Psoas muscle (tissue), 8 donors: ENCODE results near the gene APOL4. TPM values are rescaled to one million over a fixed set of nuclear protein-coding genes. Genes with fewer than 3 reads are reported as not detected.
A peak's percentile ranks its signal among the peaks of the same experiment; 100 is the strongest.
"Not testable (repeated sequence)": the region's sequence is repeated elsewhere in the genome, so short reads cannot be mapped to it uniquely, and the experiment has no call there.

Source experiments
- ATAC-seq, 4 donors: fragments of 200-7000 bp; cut with Tn5 transposase; one replicate each; pipeline ENCODE4 v1.9.1; 2020; ENCODE audit warnings: moderate library complexity in 3 of 4, mild to moderate bottlenecking in 2 of 4
- DNase-seq, 2 donors: peaks; one replicate each; pipeline ENCODE4 v3.0.0-alpha.2; 2020
- H3K27ac ChIP-seq: fragments of 200-600 bp; one replicate; pipeline ENCODE4 v1.8.0; 2022
- H3K27me3 ChIP-seq, 3 donors: fragments of 200-600 bp in 1 of 3; one replicate each; pipeline versions ENCODE4 v1.6.1 to v1.8.0; 2013 to 2022; ENCODE audit warnings: low read length in 2 of 3, mild to moderate bottlenecking in 2 of 3, moderate library complexity in 1 of 3; ENCODE audit not compliant: insufficient read depth in 3 of 3
- H3K36me3 ChIP-seq, 2 donors: fragments of 200-600 bp in 1 of 2; one replicate each; pipeline versions ENCODE4 v1.6.1 to v1.8.0; 2013 to 2022; ENCODE audit warnings: low read depth in 1 of 2, mild to moderate bottlenecking in 1 of 2, moderate library complexity in 1 of 2; ENCODE audit not compliant: insufficient read depth in 1 of 2
- H3K4me1 ChIP-seq: fragments of 200-600 bp; one replicate; pipeline ENCODE4 v1.8.0; 2022
- H3K4me3 ChIP-seq: fragments of 200-600 bp; one replicate; pipeline ENCODE4 v1.8.0; 2022; ENCODE audit warnings: mild to moderate bottlenecking
- H3K9me3 ChIP-seq: fragments of 200-600 bp; one replicate; pipeline ENCODE4 v1.8.0; 2022
- CTCF ChIP-seq: fragments of 200-600 bp; IDR thresholded peaks from one replicate; pipeline ENCODE4 v1.8.0; 2022; ENCODE audit warnings: antibody characterized with exemption
- WGBS, 3 donors: extraction: QIAGEN DNeasy Blood & Tissue Kit; methylation state at CpG; one replicate each; pipeline versions ENCODE4 v1.1.6 to v1.1.7; 2013; 5-methylcytosine and 5-hydroxymethylcytosine counted together
- intact Hi-C, 2 donors: fragments of 100-400 bp; cut with DNase I; formaldehyde crosslinking; loops; one replicate each; pipeline versions ENCODE4 v1.11.0 to v1.14.2; 2022
- polyA plus RNA-seq, 3 donors: library from polyadenylated mRNA; stranded (reverse); fragments of 200-250 nt; gene quantifications; one replicate each; pipeline ENCODE4 v1.2.3, GENCODE V29; 2013
- total RNA-seq, 4 donors: library from RNA; stranded (reverse); fragmentation: NEBNext Ultra II Directional in 2 of 4; extraction: Animal tissue kit (Norgen Biotek cat#: 25700) in 2 of 4; gene quantifications; one replicate each; pipeline versions ENCODE4 v1.2.1 to v1.2.4, GENCODE V29; 2021 to 2023
- donor health status: healthy with polysubstance abuse.
- donor health status: DM: no; HTN: no; CAD: no; lungs with moderate emphysema.
- donor health status: Bipolar disorder and iron deficiency.
- donor health status: healthy.
- donor health status: DM: yes; HTN: yes; CAD: no.
- donor health status: DM: no; HTN: no; CAD: no.
- donor health status: DM: no; HTN: no; CAD: no.
- donor health status: DM: yes; HTN: yes; CAD: no.

APOL4 gene
- total and polyA plus RNA-seq, 7 donors: 0.86 to 6.8 (median 1.6) TPM

GRCh38 chr22:36235585-36235984 lies 34.0 kb upstream of the APOL4 start:
- 51 to 81% (median 63%) methylated on average over 3 of the region's 3 CpGs for WGBS, 3 donors
- H3K27ac ChIP-seq: no peak overlapping the region
- no peak for TF ChIP-seq CTCF
- intact Hi-C loops: loop anchor here in 1 of 2 donors (5.0 kb wide), 1 partner anchor 38 kb away; no protein-coding TSS in a partner anchor
- H3K36me3 ChIP-seq: peaks cover 3 to 45% of the 10 kb centered on the region in 2 donors
- DNase-seq (no peak), ATAC-seq (no peak)
- no peaks in the 10 kb centered on the region for H3K9me3 ChIP-seq
- H3K27me3 ChIP-seq: no peaks in the 10 kb centered on the region
- H3K4me1 ChIP-seq: peaks cover 36% of the 10 kb centered on the region
- H3K4me3 ChIP-seq: peak overlapping the region; percentile 75

- 33 to 50% (median 36%) methylated on average over 2 of the region's 2 CpGs for WGBS, 3 donors
- Histone ChIP-seq H3K4me3 (peak overlapping the region; percentile 0), H3K27ac (no peak overlapping the region), H3K9me3 (no peaks in the 10 kb centered on the region), H3K36me3 (peaks cover 3 to 51% of the 10 kb centered on the region in 2 donors), H3K27me3 (no peaks in the 10 kb centered on the region), H3K4me1 (peaks cover 34% of the 10 kb centered on the region)
- no peak for DNase-seq
- no peak for TF ChIP-seq CTCF
- ATAC-seq: no peak
- intact Hi-C loops: loop anchor here in 1 of 2 donors (5.0 kb wide), 1 partner anchor 38 kb away; no protein-coding TSS in a partner anchor
Measured at GRCh38 chr22:36234919-36235318, 33.3 kb upstream of the APOL4 start.

- Histone ChIP-seq H3K9me3 (no peaks in the 10 kb centered on the region), H3K27ac (no peak overlapping the region), H3K4me1 (peaks cover 29% of the 10 kb centered on the region), H3K4me3 (no peak overlapping the region), H3K27me3 (no peaks in the 10 kb centered on the region), H3K36me3 (peaks cover 3 to 58% of the 10 kb centered on the region in 2 donors)
- TF ChIP-seq CTCF: no peak
- WGBS, 3 donors: 29 to 35% (median 32%) methylated on average over 2 of the region's 2 CpGs
- DNase-seq: no peak
- ATAC-seq: no peak
- intact Hi-C loops: no loop called here
Measured at GRCh38 chr22:36234213-36234612, 32.6 kb upstream of the APOL4 start.

- Histone ChIP-seq H3K4me3 (no peak overlapping the region), H3K9me3 (no peaks in the 10 kb centered on the region), H3K27ac (no peak overlapping the region), H3K36me3 (peaks cover 3 to 62% of the 10 kb centered on the region in 2 donors), H3K27me3 (no peaks in the 10 kb centered on the region), H3K4me1 (peaks cover 29% of the 10 kb centered on the region)
- TF ChIP-seq CTCF: no peak
- 86 to 88% (median 88%) methylated on average over 7 of the region's 7 CpGs for WGBS, 3 donors
- DNase-seq: no peak
- intact Hi-C loops: no loop called here
- no peak for ATAC-seq
Measured at GRCh38 chr22:36233796-36234195, 32.2 kb upstream of the APOL4 start.

GRCh38 chr22:36232715-36233401 lies 31.2 kb upstream of the APOL4 start:
- intact Hi-C loops: no loop called here
- no peaks in the 10 kb centered on the region for H3K27me3 ChIP-seq
- DNase-seq (no peak), ATAC-seq (no peak)
- TF ChIP-seq CTCF: no peak
- 85 to 90% (median 87%) methylated on average over 13 of the region's 13 CpGs for WGBS, 3 donors
- no peaks in the 10 kb centered on the region for H3K9me3 ChIP-seq
- H3K4me3 ChIP-seq: no peak overlapping the region
- H3K27ac ChIP-seq: no peak overlapping the region
- peaks cover 3 to 71% of the 10 kb centered on the region in 2 donors for H3K36me3 ChIP-seq
- peaks cover 37% of the 10 kb centered on the region for H3K4me1 ChIP-seq

- WGBS, 3 donors: 70 to 80% (median 77%) methylated on average over 5 of the region's 5 CpGs
- peaks cover 3 to 70% of the 10 kb centered on the region in 2 donors for H3K36me3 ChIP-seq
- ATAC-seq, H3K9me3 ChIP-seq, DNase-seq, H3K27ac ChIP-seq, H3K4me3 ChIP-seq, intact Hi-C loops, H3K27me3 ChIP-seq: not testable (repeated sequence)
- peaks cover 28% of the 10 kb centered on the region for H3K4me1 ChIP-seq
Measured at GRCh38 chr22:36231051-36231450, 29.4 kb upstream of the APOL4 start.

GRCh38 chr22:36229649-36230048 lies 28.0 kb upstream of the APOL4 start:
- H3K9me3 ChIP-seq, H3K27ac ChIP-seq, ATAC-seq, H3K27me3 ChIP-seq, H3K4me3 ChIP-seq, DNase-seq: not testable (repeated sequence)
- H3K4me1 ChIP-seq: peaks cover 23% of the 10 kb centered on the region
- WGBS, 3 donors: 88 to 94% (median 94%) methylated on average over 2 to 3 of the region's 3 CpGs
- intact Hi-C loops: loop anchor here in 1 of 2 donors (10.0 kb wide), 1 partner anchor 85 kb away; no protein-coding TSS in a partner anchor
- H3K36me3 ChIP-seq: peaks cover 3 to 66% of the 10 kb centered on the region in 2 donors
